Measurements from ENCODE around the gene GALNTL6.

DNA sequence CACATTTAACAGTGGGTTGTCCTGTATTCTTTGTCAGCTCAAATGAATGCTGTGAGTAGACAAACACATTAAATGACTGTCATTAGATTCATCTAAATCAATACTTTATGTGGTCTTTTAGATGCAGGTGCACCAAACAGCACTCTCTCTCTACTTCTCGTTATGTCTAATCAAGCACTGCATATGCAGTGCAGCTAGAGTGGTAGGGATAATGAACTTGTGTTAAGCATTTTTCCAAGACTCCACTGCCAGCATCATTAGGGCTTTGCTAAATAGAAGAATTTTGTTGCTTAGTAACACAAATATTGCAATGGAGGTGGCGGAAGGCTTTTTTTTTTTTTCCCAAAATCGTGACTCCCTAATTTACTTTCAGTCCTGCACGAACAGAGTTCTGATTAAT is 908.5 kb downstream of the GALNTL6 start:
- TF ChIP-seq, protein P1, sequence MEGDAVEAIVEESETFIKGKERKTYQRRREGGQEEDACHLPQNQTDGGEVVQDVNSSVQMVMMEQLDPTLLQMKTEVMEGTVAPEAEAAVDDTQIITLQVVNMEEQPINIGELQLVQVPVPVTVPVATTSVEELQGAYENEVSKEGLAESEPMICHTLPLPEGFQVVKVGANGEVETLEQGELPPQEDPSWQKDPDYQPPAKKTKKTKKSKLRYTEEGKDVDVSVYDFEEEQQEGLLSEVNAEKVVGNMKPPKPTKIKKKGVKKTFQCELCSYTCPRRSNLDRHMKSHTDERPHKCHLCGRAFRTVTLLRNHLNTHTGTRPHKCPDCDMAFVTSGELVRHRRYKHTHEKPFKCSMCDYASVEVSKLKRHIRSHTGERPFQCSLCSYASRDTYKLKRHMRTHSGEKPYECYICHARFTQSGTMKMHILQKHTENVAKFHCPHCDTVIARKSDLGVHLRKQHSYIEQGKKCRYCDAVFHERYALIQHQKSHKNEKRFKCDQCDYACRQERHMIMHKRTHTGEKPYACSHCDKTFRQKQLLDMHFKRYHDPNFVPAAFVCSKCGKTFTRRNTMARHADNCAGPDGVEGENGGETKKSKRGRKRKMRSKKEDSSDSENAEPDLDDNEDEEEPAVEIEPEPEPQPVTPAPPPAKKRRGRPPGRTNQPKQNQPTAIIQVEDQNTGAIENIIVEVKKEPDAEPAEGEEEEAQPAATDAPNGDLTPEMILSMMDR (IDR thresholded peaks at IDR 0.05), result no peak
- no peak for TF ChIP-seq EP300 (IDR thresholded peaks at IDR 0.05)

Data from stomach (tissue), 4 donors.